ES-I3 (cell line): ENCODE measurements around the gene CEP95.

ENCODE experiments used
- H3K36me3 ChIP-seq: 2 replicates; pipeline ENCODE4 v1.6.1; 2013; ENCODE audit warnings: mild to moderate bottlenecking, low read length, control low read depth, moderate library complexity; ENCODE audit not compliant: insufficient read depth
- H3K4me1 ChIP-seq: 2 replicates; pipeline ENCODE4 v1.6.1; 2013; ENCODE audit warnings: mild to moderate bottlenecking, control low read depth, low read length; ENCODE audit not compliant: insufficient read depth
- H3K9ac ChIP-seq: 2 replicates; pipeline ENCODE4 v1.6.1; 2013; ENCODE audit warnings: low read depth, mild to moderate bottlenecking, low read length, moderate library complexity
- H3K9me3 ChIP-seq: 2 replicates; pipeline ENCODE4 v1.6.1; 2013; ENCODE audit warnings: mild to moderate bottlenecking, low read length, moderate library complexity; ENCODE audit not compliant: control insufficient read depth, insufficient read depth

CEP95 gene

GRCh38 chr17:64583038-64583437 lies 76.3 kb downstream of the CEP95 start:
- peaks cover 10% of the 10 kb centered on the region; the same call in 1 of the 2 replicates for H3K36me3 ChIP-seq
- no peak overlapping the region for H3K9ac ChIP-seq
- H3K9me3 ChIP-seq, result no peaks in the 10 kb centered on the region
- peaks cover 7% of the 10 kb centered on the region; the same call in 1 of the 2 replicates for H3K4me1 ChIP-seq

GRCh38 chr17:64585146-64585545 lies 78.4 kb downstream of the CEP95 start:
- H3K9me3 ChIP-seq, result no peaks in the 10 kb centered on the region
- no peak overlapping the region for H3K9ac ChIP-seq
- 0 out of 2 replicates have a peak, but pooled peaks cover 5% of the 10 kb centered on the region for H3K36me3 ChIP-seq
- H3K4me1 ChIP-seq, result peaks cover 7% of the 10 kb centered on the region; the same call in 1 of the 2 replicates
